Adrenal gland (tissue), 5 donors: Measurements from ENCODE around the gene ZC3H12D.
"Not testable (repeated sequence)": the region's sequence is repeated elsewhere in the genome, so short reads cannot be mapped to it uniquely, and the experiment has no call there.

ENCODE experiments used
- POLR2A ChIP-seq, 2 donors: fragments of 450-650 bp; IDR thresholded peaks; one replicate each; pipeline ENCODE4 v1.6.1; 2017; ENCODE audit warnings: antibody characterized with exemption in 2 of 2, mild to moderate bottlenecking in 2 of 2, moderate library complexity in 1 of 2
- TF ChIP-seq, protein P1 (sequence below), 6 experiments: fragments of 450-650 bp in 4 of 6; fragments of 200-600 bp in 2 of 6; sonication (generic) in 1 of 6; IDR thresholded peaks; 1 replicate in 5 of 6; 2 replicates in 1 of 6; pipeline versions ENCODE4 v1.5.1 to v1.8.0; 2016 to 2021; ENCODE audit warnings: antibody characterized with exemption in 6 of 6, mild to moderate bottlenecking in 2 of 6, moderate library complexity in 1 of 6
- donor health status: DM: no; HTN: no; CAD: no.

DNA sequence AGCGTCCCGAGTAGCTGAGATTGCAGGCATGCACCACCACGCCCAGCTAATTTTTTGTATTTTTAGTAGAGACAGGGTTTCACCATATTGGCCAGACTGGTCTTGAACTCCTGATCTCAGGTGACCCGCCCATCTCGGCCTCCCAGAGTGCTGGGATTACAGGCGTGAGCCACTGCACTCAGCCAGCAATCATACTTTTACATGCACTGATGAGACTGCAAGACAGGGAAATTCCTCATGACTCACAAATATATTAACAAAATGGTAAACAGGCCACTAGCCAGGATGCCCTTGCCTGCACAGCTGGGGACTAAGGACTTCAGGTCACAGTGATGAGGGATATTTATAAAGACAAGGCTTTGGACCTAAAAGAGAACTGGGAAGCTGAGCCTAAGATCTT is 11.8 kb upstream of the ZC3H12D start:
- not testable (repeated sequence) for TF ChIP-seq POLR2A (IDR thresholded peaks at IDR 0.05)
- TF ChIP-seq, protein P1, sequence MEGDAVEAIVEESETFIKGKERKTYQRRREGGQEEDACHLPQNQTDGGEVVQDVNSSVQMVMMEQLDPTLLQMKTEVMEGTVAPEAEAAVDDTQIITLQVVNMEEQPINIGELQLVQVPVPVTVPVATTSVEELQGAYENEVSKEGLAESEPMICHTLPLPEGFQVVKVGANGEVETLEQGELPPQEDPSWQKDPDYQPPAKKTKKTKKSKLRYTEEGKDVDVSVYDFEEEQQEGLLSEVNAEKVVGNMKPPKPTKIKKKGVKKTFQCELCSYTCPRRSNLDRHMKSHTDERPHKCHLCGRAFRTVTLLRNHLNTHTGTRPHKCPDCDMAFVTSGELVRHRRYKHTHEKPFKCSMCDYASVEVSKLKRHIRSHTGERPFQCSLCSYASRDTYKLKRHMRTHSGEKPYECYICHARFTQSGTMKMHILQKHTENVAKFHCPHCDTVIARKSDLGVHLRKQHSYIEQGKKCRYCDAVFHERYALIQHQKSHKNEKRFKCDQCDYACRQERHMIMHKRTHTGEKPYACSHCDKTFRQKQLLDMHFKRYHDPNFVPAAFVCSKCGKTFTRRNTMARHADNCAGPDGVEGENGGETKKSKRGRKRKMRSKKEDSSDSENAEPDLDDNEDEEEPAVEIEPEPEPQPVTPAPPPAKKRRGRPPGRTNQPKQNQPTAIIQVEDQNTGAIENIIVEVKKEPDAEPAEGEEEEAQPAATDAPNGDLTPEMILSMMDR (IDR thresholded peaks at IDR 0.05): not testable (repeated sequence)
